HepG2 (cell line): ENCODE data around the gene OGG1. TPM values are rescaled to one million over a fixed set of nuclear protein-coding genes. Genes with fewer than 3 reads are reported as not detected.

Experiments used
- HNF4A ChIP-seq: sonication (generic); formaldehyde crosslinking; IDR thresholded peaks from 2 replicates; pipeline ENCODE4 v1.4.0; 2020; ENCODE audit warnings: missing genetic modification reagents
- KIAA2018 ChIP-seq: sonication (generic); formaldehyde crosslinking; IDR thresholded peaks from 2 replicates; pipeline ENCODE4 v1.5.0; 2020; ENCODE audit warnings: mild to moderate bottlenecking, missing genetic modification reagents, borderline replicate concordance
- MAF1 ChIP-seq: sonication (generic); formaldehyde crosslinking; IDR thresholded peaks from 2 replicates; pipeline ENCODE4 v1.5.0; 2020; ENCODE audit warnings: missing genetic modification reagents, borderline replicate concordance
- MEIS2 ChIP-seq: sonication (generic); formaldehyde crosslinking; IDR thresholded peaks from 2 replicates; pipeline ENCODE4 v1.9.0; 2021; ENCODE audit warnings: mild to moderate bottlenecking, missing genetic modification reagents
- NR2F2 ChIP-seq: IDR thresholded peaks from 2 replicates; pipeline ENCODE4 v1.6.1; 2012; ENCODE audit warnings: low read depth, inconsistent platforms, borderline replicate concordance
- SIX4 ChIP-seq: sonication (generic); formaldehyde crosslinking; IDR thresholded peaks from 2 replicates; pipeline ENCODE4 v1.4.0; 2020; ENCODE audit warnings: missing genetic modification reagents
- SMC3 ChIP-seq: IDR thresholded peaks from 2 replicates; pipeline ENCODE4 v1.6.1; 2011; ENCODE audit warnings: low read length, improper control_type of control experiment
- TAF1 ChIP-seq: sonication (generic); formaldehyde crosslinking; IDR thresholded peaks from 2 replicates; pipeline ENCODE4 v1.4.0; 2020; ENCODE audit warnings: missing genetic modification reagents
- ZNF235 ChIP-seq: sonication (generic); formaldehyde crosslinking; IDR thresholded peaks from 2 replicates; pipeline ENCODE4 v1.8.1; 2023; ENCODE audit warnings: mild to moderate bottlenecking, missing genetic modification reagents, borderline replicate concordance
- ZNF766 ChIP-seq: sonication (generic); formaldehyde crosslinking; IDR thresholded peaks from 2 replicates; pipeline ENCODE4 v1.5.0; 2020; ENCODE audit warnings: missing genetic modification reagents, borderline replicate concordance
- polyA plus RNA-seq, 8 experiments: library from polyadenylated mRNA; depleted of rRNA in 3 of 8; stranded (reverse) in 7 of 8; unstranded in 1 of 8; fragments of >200 nt; fragmentation: Illumina TruSeq in 4 of 8; extraction: Trizol in 4 of 8; gene quantifications; 2 replicates each; pipeline versions ENCODE4 v1.2.1 to v1.2.3, GENCODE V29; 2011 to 2016; ENCODE audit warnings: low read depth in 4 of 8, missing spikeins in 1 of 8, mixed read lengths in 1 of 8; ENCODE audit not compliant: insufficient read depth in 1 of 8
- total RNA-seq, 5 experiments: library from RNA; depleted of rRNA; stranded (reverse); fragments of >200 nt; fragmentation: Illumina TruSeq; extraction: Trizol; gene quantifications; 2 replicates each; pipeline ENCODE4 v1.2.3, GENCODE V29; 2016; ENCODE audit warnings: low read depth in 1 of 5
- TF ChIP-seq, protein P1 (sequence below): sonication (generic); formaldehyde crosslinking; IDR thresholded peaks from 2 replicates; pipeline ENCODE4 v1.5.1; 2020; ENCODE audit warnings: mild to moderate bottlenecking, missing genetic modification reagents
- TF ChIP-seq, protein P2 (sequence below): sonication (generic); formaldehyde crosslinking; IDR thresholded peaks from 2 replicates; pipeline ENCODE4 v1.4.0; 2020; ENCODE audit warnings: low read depth, mild to moderate bottlenecking, missing genetic modification reagents
- TF ChIP-seq, protein P3 (sequence below), 2 experiments: sonication (generic) in 1 of 2; formaldehyde crosslinking in 1 of 2; IDR thresholded peaks; 2 replicates each; pipeline versions ENCODE4 v1.4.0 to v1.6.1; 2018 to 2020; ENCODE audit warnings: missing genetic modification reagents in 2 of 2, borderline replicate concordance in 1 of 2, low read depth in 1 of 2, mild to moderate bottlenecking in 1 of 2, missing biosample characterization in 1 of 2

Gene OGG1
- total and polyA plus RNA-seq, 2 of the 13 experiments (the other 11 are each of a cell fraction or from before 2014, with no cell fraction given): 28.7 to 33.2 TPM

DNA sequence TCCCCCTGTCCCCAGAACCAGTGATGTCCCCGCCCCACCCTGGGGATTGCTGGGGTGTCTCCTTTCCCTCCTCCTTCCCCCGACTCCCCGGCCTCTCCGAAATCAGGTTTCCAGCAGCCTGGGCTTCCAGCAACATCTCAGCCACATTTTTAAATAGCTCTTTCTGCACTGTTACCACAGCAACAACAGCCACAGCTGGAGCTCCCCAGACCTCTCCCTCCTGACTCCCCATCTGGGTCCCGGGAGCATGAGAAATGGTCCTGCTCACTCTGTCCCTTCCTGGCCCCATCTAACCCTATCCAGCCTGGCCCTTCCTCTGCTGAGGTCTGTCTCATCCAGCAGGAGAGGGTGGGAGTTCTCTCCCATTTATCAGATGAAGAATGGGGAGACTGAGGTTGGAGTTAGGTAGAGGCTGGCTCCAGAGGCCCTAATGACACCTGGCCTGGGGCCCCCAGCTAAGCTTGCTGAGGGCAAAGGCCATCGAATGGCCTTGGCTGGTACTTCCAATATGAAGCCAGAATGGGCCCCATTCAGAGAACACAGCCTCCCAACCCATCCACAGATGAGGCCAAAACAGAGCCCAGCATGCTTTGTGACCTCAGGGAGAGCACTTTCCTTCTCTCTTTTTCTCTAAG is 18.5 kb downstream of the OGG1 start (continued):
- TF ChIP-seq, protein P1, sequence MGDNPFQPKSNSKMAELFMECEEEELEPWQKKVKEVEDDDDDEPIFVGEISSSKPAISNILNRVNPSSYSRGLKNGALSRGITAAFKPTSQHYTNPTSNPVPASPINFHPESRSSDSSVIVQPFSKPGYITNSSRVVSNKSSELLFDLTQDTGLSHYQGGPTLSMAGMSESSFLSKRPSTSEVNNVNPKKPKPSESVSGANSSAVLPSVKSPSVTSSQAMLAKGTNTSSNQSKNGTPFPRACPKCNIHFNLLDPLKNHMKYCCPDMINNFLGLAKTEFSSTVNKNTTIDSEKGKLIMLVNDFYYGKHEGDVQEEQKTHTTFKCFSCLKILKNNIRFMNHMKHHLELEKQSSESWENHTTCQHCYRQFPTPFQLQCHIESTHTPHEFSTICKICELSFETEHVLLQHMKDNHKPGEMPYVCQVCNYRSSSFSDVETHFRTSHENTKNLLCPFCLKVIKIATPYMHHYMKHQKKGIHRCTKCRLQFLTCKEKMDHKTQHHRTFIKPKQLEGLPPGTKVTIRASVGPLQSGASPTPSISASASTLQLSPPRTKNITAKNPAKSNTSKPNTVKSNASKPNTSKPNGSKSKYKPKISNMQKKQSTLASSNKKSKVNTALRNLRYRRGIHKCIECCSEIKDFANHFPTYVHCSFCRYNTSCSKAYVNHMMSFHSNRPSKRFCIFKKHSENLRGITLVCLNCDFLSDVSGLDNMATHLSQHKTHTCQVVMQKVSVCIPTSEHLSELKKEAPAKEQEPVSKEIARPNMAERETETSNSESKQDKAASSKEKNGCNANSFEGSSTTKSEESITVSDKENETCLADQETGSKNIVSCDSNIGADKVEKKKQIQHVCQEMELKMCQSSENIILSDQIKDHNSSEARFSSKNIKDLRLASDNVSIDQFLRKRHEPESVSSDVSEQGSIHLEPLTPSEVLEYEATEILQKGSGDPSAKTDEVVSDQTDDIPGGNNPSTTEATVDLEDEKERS: no peak
- peak; percentile 39; the same call in 1 of the 2 replicates for TF ChIP-seq TAF1 (CRISPR knock-in tag)
- TF ChIP-seq MAF1 (CRISPR knock-in tag): no peak
- TF ChIP-seq KIAA2018 (CRISPR knock-in tag): no peak
- TF ChIP-seq, protein P2, sequence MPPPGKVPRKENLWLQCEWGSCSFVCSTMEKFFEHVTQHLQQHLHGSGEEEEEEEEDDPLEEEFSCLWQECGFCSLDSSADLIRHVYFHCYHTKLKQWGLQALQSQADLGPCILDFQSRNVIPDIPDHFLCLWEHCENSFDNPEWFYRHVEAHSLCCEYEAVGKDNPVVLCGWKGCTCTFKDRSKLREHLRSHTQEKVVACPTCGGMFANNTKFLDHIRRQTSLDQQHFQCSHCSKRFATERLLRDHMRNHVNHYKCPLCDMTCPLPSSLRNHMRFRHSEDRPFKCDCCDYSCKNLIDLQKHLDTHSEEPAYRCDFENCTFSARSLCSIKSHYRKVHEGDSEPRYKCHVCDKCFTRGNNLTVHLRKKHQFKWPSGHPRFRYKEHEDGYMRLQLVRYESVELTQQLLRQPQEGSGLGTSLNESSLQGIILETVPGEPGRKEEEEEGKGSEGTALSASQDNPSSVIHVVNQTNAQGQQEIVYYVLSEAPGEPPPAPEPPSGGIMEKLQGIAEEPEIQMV (CRISPR knock-in tag): no peak
- peak; percentile 75 for TF ChIP-seq HNF4A (CRISPR knock-in tag)
- TF ChIP-seq ZNF766 (CRISPR knock-in tag): no peak
- no peak for TF ChIP-seq SMC3
- TF ChIP-seq ZNF235 (CRISPR knock-in tag): no peak
- no peak for TF ChIP-seq SIX4
- TF ChIP-seq, protein P3, sequence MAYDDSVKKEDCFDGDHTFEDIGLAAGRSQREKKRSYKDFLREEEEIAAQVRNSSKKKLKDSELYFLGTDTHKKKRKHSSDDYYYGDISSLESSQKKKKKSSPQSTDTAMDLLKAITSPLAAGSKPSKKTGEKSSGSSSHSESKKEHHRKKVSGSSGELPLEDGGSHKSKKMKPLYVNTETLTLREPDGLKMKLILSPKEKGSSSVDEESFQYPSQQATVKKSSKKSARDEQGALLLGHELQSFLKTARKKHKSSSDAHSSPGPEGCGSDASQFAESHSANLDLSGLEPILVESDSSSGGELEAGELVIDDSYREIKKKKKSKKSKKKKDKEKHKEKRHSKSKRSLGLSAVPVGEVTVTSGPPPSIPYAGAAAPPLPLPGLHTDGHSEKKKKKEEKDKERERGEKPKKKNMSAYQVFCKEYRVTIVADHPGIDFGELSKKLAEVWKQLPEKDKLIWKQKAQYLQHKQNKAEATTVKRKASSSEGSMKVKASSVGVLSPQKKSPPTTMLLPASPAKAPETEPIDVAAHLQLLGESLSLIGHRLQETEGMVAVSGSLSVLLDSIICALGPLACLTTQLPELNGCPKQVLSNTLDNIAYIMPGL (CRISPR knock-in tag; IDR thresholded peaks at IDR 0.05; ENCODE audit: borderline replicate concordance in 1 of 2, low read depth in 1 of 2): no peak
- 0 out of 2 replicates have a peak, but pooled peaks have one; percentile 25 for TF ChIP-seq NR2F2
- no peak for TF ChIP-seq MEIS2
